ENCODE measurements around the gene GC. TPM values are rescaled to one million over a fixed set of nuclear protein-coding genes. Genes with fewer than 3 reads are reported as not detected.
"Not testable (repeated sequence)": the region's sequence is repeated elsewhere in the genome, so short reads cannot be mapped to it uniquely, and the experiment has no call there.

Gene GC
- not detected in 2 replicates for total RNA-seq

- no peak for DNase-seq (ENCODE audit: low read depth in 2 of 2)
Measured at GRCh38 chr4:71783972-71784371, at the start of gene GC. GC (minus strand) TSS chr4:71784079; CDS start chr4:71784018, 61 bp downstream.

GRCh38 chr4:71833232-71833900 is 49.5 kb upstream of the GC start:
- no peak for DNase-seq (ENCODE audit: low read depth in 2 of 2)

GRCh38 chr4:71832049-71832448 is 48.2 kb upstream of the GC start:
- no peak for DNase-seq (ENCODE audit: low read depth in 2 of 2)

- no peak for DNase-seq (ENCODE audit: low read depth in 2 of 2)
Measured at GRCh38 chr4:71830497-71831190, 46.8 kb upstream of the GC start.

GRCh38 chr4:71828470-71828869 is 44.6 kb upstream of the GC start:
- DNase-seq (ENCODE audit: low read depth in 2 of 2) = no peak

- DNase-seq (ENCODE audit: low read depth in 2 of 2) = no peak
Measured at GRCh38 chr4:71827826-71828225, 43.9 kb upstream of the GC start.

GRCh38 chr4:71816676-71817303 is 32.9 kb upstream of the GC start:
- no peak for DNase-seq (ENCODE audit: low read depth in 2 of 2)

GRCh38 chr4:71814433-71814832 is 30.6 kb upstream of the GC start:
- DNase-seq (ENCODE audit: low read depth in 2 of 2) = no peak

GRCh38 chr4:71809805-71810204 is 25.9 kb upstream of the GC start:
- not testable (repeated sequence) for DNase-seq (ENCODE audit: low read depth in 2 of 2)

GRCh38 chr4:71807469-71807868 is 23.6 kb upstream of the GC start:
- no peak for DNase-seq (ENCODE audit: low read depth in 2 of 2)

GRCh38 chr4:71805230-71805629 is 21.4 kb upstream of the GC start:
- not testable (repeated sequence) for DNase-seq (ENCODE audit: low read depth in 2 of 2)

- not testable (repeated sequence) for DNase-seq (ENCODE audit: low read depth in 2 of 2)
Measured at GRCh38 chr4:71804017-71804697, 20.3 kb upstream of the GC start.

- DNase-seq (ENCODE audit: low read depth in 2 of 2) = no peak
Measured at GRCh38 chr4:71785959-71786358, 2.1 kb upstream of the GC start.

- no peak for DNase-seq (ENCODE audit: low read depth in 2 of 2)
Measured at GRCh38 chr4:71784569-71785197, 804 bp upstream of the GC start.

- DNase-seq (ENCODE audit: low read depth in 2 of 2) = no peak
Measured at GRCh38 chr4:71777891-71778290, 6.0 kb downstream of the GC start.

- DNase-seq (ENCODE audit: low read depth in 2 of 2) = no peak
Measured at GRCh38 chr4:71775449-71775848, 8.4 kb downstream of the GC start.

GRCh38 chr4:71774136-71774535 is 9.7 kb downstream of the GC start:
- DNase-seq (ENCODE audit: low read depth in 2 of 2) = no peak

GRCh38 chr4:71773004-71773403 is 10.9 kb downstream of the GC start:
- DNase-seq (ENCODE audit: low read depth in 2 of 2) = no peak

- DNase-seq (ENCODE audit: low read depth in 2 of 2) = no peak
Measured at GRCh38 chr4:71772592-71772991, 11.3 kb downstream of the GC start.

GRCh38 chr4:71771613-71772012 is 12.3 kb downstream of the GC start:
- no peak for DNase-seq (ENCODE audit: low read depth in 2 of 2)

- DNase-seq (ENCODE audit: low read depth in 2 of 2) = no peak
Measured at GRCh38 chr4:71769434-71769833, 14.4 kb downstream of the GC start.

GRCh38 chr4:71768123-71768522 is 15.8 kb downstream of the GC start:
- DNase-seq (ENCODE audit: low read depth in 2 of 2) = no peak
